ENCODE measurements around the gene KRT32. TPM values are rescaled to one million over a fixed set of nuclear protein-coding genes. Genes with fewer than 3 reads are reported as not detected.

KRT32 gene
- total and polyA plus RNA-seq, 9 of the 15 experiments (the other 6 are each of a cell fraction or from before 2014, with no cell fraction given), result not detected

DNA sequence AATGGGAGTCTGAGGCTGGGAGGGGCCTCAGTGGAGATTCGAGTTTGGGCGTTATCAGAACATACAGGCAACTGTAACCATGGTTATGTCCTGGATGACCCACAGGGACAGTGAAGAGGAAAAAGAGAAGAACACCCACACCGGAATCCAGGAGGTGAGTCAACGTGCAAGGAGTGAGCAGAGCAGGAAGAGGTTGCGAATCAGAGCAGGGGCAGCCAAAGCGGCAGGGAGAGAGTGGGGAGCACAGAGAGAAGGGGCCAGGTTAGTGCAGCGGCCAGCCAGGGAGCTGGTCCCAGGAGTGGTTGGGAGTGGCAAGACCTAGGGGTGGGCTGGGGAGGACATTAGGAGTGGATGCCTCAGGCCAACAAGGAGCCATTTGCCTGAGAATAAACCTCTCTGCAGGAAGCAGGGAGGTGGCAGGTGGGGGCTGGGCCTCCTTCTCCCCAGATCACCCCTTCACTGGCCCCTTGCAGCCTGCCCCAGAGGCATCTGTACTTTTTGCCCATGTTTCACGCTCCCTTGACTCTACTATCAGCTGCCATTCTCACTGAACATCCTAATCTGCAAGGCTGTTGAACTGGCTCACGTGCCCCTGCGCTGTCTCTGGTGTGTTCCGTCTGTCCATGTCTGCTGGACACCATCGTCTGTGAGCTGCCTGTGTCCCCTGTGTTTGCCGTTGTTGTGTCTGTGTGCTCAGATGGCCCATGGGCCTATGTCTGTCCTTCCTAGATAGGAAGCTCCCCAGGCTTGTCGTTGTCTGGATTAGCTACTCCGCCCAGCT lies 33.1 kb upstream of the KRT32 start (continued):
- TF ChIP-seq DPF2 (IDR thresholded peaks at IDR 0.05) (peak; percentile 88), SMARCB1 (IDR thresholded peaks at IDR 0.05; ENCODE audit: insufficient read length, low read depth) (no peak), NFRKB (IDR thresholded peaks at IDR 0.05; ENCODE audit: low read depth) (peak; percentile 52; the same call in 1 of the 2 replicates), ZNF12 (CRISPR knock-in tag; IDR thresholded peaks at IDR 0.05) (no peak), ZNF668 (CRISPR knock-in tag; IDR thresholded peaks at IDR 0.05) (no peak), DACH1 (IDR thresholded peaks at IDR 0.05; ENCODE audit: partially characterized antibody) (peak; percentile 26), SAP30 (IDR thresholded peaks at IDR 0.05; ENCODE audit: borderline replicate concordance, insufficient read depth, low read depth, low read length, poor library complexity, severe bottlenecking) (peak; percentile 32), ERF (CRISPR knock-in tag; IDR thresholded peaks at IDR 0.05) (no peak), ZNF551 (CRISPR knock-in tag; IDR thresholded peaks at IDR 0.05) (no peak), EWSR1 (IDR thresholded peaks at IDR 0.05; ENCODE audit: borderline replicate concordance, low read depth, partially characterized antibody) (no peak), TEAD4 (IDR thresholded peaks at IDR 0.05; ENCODE audit: low read length) (peak; percentile 67), TEAD4 (CRISPR knock-in tag; IDR thresholded peaks at IDR 0.05; ENCODE audit: borderline replicate concordance) (no peak), NUFIP1 (IDR thresholded peaks at IDR 0.05; ENCODE audit: partially characterized antibody) (no peak), SUPT5H (IDR thresholded peaks at IDR 0.05) (peak; percentile 61; the same call in 1 of the 2 replicates), JUND (IDR thresholded peaks at IDR 0.05; ENCODE audit: borderline replicate concordance, low read depth, low read length) (peak; percentile 89), JUND (tag; IDR thresholded peaks at IDR 0.05; ENCODE audit: borderline replicate concordance, low read depth, low read length) (peak; percentile 62; the same call in 2 of the 3 replicates), NCOR1 (IDR thresholded peaks at IDR 0.05) (peak; percentile 86), ETV1 (tag; conservative IDR thresholded peaks at IDR 0.05; ENCODE audit: low read depth) (peak; percentile 73; the same call in 1 of the 2 replicates)
- TF ChIP-seq, protein P1, sequence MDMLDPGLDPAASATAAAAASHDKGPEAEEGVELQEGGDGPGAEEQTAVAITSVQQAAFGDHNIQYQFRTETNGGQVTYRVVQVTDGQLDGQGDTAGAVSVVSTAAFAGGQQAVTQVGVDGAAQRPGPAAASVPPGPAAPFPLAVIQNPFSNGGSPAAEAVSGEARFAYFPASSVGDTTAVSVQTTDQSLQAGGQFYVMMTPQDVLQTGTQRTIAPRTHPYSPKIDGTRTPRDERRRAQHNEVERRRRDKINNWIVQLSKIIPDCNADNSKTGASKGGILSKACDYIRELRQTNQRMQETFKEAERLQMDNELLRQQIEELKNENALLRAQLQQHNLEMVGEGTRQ (CRISPR knock-in tag; IDR thresholded peaks at IDR 0.05), result peak; percentile 32; the same call in 1 of the 2 replicates
- TF ChIP-seq, protein P2, sequence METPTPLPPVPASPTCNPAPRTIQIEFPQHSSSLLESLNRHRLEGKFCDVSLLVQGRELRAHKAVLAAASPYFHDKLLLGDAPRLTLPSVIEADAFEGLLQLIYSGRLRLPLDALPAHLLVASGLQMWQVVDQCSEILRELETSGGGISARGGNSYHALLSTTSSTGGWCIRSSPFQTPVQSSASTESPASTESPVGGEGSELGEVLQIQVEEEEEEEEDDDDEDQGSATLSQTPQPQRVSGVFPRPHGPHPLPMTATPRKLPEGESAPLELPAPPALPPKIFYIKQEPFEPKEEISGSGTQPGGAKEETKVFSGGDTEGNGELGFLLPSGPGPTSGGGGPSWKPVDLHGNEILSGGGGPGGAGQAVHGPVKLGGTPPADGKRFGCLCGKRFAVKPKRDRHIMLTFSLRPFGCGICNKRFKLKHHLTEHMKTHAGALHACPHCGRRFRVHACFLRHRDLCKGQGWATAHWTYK (CRISPR knock-in tag; IDR thresholded peaks at IDR 0.05), result no peak
- TF ChIP-seq, protein P3, sequence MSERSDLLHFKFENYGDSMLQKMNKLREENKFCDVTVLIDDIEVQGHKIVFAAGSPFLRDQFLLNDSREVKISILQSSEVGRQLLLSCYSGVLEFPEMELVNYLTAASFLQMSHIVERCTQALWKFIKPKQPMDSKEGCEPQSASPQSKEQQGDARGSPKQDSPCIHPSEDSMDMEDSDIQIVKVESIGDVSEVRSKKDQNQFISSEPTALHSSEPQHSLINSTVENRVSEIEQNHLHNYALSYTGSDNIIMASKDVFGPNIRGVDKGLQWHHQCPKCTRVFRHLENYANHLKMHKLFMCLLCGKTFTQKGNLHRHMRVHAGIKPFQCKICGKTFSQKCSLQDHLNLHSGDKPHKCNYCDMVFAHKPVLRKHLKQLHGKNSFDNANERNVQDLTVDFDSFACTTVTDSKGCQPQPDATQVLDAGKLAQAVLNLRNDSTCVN (CRISPR knock-in tag; IDR thresholded peaks at IDR 0.05), result no peak
- TF ChIP-seq, protein P4, sequence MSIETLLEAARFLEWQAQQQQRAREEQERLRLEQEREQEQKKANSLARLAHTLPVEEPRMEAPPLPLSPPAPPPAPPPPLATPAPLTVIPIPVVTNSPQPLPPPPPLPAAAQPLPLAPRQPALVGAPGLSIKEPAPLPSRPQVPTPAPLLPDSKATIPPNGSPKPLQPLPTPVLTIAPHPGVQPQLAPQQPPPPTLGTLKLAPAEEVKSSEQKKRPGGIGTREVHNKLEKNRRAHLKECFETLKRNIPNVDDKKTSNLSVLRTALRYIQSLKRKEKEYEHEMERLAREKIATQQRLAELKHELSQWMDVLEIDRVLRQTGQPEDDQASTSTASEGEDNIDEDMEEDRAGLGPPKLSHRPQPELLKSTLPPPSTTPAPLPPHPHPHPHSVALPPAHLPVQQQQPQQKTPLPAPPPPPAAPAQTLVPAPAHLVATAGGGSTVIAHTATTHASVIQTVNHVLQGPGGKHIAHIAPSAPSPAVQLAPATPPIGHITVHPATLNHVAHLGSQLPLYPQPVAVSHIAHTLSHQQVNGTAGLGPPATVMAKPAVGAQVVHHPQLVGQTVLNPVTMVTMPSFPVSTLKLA (conservative IDR thresholded peaks at IDR 0.05), result peak in 1 of 2 experiments; percentile 61; a peak in 1 of 4 replicates
- TF ChIP-seq, protein P5, sequence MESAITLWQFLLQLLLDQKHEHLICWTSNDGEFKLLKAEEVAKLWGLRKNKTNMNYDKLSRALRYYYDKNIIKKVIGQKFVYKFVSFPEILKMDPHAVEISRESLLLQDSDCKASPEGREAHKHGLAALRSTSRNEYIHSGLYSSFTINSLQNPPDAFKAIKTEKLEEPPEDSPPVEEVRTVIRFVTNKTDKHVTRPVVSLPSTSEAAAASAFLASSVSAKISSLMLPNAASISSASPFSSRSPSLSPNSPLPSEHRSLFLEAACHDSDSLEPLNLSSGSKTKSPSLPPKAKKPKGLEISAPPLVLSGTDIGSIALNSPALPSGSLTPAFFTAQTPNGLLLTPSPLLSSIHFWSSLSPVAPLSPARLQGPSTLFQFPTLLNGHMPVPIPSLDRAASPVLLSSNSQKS (CRISPR knock-in tag; IDR thresholded peaks at IDR 0.05), result no peak
